ENCODE data around the gene SHC2.
A peak's percentile ranks its signal among the peaks of the same experiment; 100 is the strongest.
"Not testable (repeated sequence)": the region's sequence is repeated elsewhere in the genome, so short reads cannot be mapped to it uniquely, and the experiment has no call there.

Gene SHC2

DNA sequence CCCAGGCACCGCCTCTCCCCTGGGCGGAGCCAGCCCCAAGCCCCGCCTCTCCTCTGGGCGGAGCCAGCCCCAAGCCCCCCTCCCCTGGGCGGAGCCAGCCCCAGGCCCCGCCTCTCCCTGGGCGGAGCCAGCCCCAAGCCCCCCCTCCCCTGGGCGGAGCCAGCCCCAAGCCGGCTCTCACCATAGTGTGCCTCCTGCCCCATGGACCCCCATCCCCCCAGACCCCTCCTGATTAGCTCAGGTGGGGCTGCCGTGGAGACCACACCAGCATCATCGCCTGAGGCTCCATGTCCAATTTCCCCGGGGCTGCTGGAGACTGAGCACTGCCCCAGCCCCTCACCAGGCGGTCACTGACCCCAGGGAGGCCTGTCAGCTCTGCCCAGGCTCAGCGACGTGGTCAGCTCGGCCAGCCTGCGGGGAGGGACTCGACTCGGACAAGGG is 31.3 kb upstream of the SHC2 start:
- peak; percentile 9 for DNase-seq (ENCODE audit: low read depth)

DNA sequence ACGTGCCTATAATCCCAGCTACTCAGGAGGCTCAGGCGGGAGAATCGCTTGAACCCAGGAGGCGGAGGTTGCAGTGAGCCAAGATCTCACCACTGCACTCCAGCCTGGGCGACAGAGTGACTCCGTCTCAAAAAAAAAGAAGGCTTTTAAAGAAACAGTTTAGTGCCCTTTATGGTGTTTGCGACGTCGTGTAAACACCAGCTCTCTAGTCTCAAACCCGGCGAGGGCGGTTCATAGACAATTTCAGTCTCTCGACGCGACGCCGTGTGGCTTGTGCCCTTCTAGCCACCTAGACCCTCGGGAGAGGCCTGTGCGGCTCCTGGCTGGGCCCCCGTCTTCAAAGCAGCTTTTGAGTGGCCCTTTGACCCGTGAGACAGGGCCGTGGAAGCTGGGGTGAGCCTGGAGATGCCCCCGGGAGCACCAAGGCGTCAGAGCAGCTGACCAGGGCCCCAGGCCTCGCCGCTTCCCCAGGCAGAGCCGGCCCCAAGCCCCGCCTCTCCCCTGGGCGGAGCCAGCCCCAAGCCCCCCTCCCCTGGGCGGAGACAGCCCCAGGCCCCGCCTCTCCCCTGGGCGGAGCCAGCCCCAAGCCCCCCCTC is 30.4 kb upstream of the SHC2 start:
- no peak for DNase-seq (ENCODE audit: low read depth)

DNA sequence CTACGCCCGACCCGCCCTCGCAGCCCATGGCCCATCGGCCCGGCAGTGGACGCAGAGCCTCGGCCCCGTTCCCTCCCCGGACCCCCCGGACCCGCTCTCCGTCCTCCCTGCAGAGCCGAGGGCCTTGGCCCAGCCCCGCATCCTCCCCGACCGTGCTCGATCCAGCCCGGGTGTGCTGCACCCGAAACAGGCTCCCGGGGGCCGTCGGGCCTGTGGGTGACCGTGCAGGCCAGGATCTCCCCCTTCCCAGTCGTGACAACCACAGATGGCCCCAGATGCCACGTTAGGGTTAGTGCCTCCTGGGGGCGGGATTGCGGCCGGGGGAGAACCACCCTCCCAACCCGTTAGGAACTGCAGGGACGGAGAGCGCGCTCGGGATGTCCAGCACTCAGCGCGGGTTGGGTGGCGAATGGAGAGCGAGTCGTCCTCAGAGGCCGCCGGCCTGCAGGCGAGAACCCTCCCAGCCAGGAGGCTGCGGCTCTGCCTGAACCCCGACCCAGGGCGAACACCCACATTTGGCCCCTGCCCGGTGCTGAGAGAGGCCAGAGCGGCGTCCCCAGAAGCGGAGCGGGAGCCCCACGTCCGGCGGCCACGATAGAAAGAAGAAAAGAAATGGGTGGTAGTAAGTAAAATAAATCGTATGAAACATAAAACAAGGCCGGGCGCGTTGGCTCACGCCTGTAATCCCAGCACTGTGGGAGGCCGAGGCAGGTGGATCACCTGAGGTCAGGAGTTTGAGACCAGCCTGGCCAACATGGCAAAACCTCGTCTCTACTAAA is 28.8 kb upstream of the SHC2 start:
- peak; percentile 47 for DNase-seq (ENCODE audit: low read depth)

DNA sequence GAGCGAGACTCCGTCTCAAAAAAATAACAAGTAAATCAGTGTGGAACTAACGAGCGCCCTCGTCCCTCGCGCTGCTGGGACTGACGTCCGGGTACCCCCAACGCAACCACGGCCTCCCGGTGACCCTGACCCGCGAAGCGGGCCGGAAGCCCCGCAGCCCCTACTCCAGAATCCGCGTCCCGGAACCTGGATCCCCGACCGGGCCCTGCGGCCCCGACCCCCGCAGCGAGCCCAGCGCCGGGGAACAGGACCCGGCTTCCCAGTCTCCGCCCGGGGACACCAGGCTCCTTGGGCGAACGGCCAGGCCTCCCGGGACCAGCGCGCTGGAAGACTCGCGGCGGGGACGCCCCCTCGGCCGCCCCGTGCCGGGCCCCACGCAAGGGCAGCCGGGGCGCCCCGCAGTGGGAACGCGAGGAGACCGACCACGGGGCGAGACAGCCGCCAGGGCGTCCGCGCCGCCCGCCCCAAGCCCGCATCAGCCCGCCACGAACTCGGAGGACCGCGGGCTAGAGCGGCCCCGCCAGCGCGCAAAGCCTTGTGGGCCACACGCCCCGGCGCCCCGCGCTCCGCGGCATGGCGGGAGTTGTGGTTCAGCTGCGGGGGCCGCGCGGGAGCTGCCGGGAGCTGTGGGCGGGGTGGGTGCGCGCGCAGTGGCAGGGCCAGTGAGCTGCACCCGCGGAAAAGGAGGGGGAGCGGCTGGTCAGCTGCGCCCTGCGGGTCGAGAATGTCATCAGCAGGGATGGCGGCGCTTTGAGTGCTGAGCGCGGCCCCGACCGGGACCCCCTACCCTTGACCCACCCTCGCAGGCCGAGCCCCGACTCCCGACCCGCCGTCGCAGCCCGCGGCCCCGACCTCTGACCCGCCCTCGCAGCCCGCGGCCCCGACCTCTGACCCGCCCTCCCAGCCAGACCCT is 27.9 kb upstream of the SHC2 start:
- peak; percentile 94 for DNase-seq (ENCODE audit: low read depth)

DNA sequence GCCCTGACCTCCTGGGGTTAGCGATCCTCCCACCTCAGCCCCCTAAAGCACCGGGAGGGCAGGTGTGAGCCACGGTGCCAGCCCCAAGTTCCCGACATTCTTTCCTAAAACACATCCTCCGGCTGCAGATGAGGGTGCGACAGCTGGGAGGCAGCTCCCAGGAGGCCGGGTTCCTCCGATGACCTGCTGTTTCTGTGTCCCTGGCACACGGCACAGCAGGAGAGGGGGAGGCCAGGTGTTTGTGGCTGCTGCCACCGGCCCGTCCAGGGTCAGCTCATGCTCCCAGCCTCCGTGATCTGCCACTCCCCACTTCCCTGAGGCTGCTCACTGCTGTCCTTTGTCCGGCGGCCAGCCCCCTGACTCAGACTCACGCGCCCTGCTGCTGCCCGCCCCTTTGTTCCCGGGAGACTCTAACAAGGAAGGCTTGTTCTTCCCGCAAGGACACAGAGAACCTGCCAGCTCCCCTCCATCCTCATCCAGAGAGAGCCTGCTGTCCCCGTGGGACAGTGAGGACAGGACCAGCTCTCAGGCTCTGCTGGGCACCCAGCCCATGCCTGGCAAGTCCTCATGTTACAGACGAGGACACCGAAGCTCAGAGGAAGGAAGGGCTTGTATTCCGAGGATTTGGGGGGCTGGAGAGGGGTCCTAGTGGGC is 24.9 kb upstream of the SHC2 start:
- peak; percentile 36 for DNase-seq (ENCODE audit: low read depth)

DNA sequence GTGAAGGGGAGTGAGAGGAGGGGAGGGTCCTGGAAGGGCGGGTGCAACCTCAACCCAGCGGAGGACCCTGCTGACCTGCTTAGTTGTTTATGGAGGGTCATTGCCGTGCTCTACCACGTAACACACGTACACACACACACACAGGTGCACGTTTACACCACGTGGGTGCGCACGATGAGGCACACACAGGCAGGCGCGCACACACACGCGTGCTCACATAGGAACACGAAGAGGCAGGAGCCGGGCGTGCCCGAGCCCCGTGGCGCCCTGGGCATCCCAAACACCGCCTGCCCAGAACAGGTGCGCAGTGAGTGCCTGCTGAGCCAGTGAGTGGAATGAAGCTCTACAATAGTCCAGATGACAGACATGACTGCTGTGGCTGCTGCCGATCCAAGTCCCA is 24.2 kb upstream of the SHC2 start:
- no peak for DNase-seq (ENCODE audit: low read depth)

DNA sequence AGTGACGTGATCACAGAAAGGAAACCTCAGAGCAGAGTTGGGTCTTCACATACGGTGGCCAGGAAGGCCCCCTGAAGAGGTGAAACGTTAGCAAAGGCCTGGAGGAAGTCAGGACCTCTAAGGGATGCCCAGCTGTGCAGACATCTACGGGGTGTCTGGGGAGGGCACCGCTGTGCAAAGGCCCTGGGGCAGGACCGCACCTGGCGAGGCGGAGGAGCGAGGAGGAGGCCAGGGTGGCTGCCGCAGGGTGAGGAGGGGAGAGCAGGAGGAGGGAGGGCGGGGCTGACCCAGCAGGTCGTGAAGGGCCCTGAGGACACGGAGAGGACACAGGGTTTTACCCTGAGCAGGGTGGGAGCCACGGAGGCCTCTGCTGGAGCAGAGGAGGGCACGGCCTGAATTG is 23.7 kb upstream of the SHC2 start:
- DNase-seq (ENCODE audit: low read depth) = no peak

DNA sequence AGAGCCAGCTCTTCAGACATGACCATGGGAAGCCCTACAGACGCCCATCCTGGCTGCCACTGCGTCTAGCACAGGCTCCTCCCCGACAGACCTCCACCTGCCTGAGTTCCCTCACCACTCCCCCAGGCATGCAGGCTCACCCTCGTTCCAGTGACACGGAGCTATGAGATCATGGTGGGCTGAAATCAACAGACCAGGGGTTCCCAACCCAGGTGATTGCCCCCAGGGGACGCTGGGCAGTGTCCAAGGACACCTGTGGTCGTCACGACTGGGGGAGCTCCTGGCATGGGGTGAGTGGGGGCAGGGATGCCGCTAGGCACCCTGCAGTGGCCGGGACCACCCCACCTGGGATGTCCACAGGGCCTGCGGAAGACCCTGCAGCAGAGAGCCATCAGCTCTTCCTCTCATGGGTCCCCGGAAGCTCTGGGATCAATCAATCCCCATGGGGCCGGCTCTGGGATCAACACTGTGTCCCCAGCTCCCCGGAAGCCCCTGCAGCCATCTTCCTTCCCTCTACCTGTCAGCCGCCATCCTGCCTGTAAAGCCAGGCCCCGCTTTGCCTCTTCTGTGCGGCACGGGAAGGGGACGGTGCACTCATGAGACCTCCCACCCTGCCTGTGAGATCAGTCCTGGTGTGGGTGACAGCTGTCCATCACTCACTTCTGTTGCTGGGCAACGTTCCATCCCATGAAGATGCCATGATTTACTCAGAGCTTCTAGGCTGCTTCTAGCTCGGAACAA is 22.7 kb upstream of the SHC2 start:
- no peak for DNase-seq (ENCODE audit: low read depth)

DNA sequence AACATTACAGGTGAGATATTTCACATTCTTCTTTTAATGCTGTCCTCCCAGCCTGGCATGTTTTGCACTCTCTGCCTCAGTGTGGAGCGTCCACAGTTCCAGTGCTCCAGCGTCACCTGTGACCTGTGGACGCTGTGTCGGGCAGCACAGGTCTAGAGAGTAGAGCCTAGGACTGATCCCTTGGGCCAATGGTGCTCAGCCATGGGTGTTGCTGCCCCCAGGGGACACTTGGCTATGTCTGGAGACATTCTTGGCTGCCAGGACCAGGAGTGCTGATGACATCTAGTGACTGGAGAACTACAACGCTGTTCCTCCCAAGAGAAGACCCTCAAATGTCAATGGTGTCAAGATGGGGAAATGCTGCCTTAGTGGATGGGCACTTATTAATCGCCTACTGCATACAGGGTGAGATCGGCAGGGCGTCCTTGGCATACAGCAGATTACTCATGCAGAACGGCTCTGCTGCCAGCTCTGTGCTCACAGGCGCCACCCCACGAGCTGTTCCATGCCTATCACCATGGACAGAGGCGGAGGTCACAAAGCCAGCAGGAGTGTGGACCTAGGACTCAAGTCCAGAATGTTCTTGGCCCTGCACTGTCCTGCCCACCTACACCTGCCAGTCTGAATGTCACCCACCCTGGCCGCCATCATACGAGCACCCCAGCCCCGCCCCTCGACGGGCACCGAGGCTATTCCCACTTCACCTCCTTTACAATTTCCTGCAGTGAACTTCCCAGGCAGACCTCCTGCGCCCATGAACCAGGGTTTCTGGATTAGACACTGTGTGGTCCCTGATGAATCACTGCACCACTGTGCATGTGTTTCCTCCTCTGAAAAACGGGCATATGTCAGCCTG is 21.6 kb upstream of the SHC2 start:
- no peak for DNase-seq (ENCODE audit: low read depth)

DNA sequence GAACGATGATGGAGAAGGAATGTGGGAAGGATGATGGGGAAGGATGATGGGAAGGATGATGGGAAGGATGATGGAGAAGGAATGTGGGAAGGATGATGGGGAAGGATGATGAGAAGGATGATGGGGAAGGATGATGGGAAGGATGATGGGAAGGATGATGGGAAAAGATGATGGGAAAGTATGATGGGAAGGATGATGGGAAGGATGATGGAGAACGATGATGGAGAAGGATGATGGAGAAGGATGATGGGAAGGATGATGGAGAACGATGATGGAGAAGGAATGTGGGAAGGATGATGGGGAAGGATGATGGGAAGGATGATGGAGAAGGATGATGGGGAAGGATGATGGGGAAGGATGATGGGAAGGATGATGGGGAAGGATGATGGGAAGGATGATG is 20.3 kb upstream of the SHC2 start:
- not testable (repeated sequence) for DNase-seq (ENCODE audit: low read depth)

DNA sequence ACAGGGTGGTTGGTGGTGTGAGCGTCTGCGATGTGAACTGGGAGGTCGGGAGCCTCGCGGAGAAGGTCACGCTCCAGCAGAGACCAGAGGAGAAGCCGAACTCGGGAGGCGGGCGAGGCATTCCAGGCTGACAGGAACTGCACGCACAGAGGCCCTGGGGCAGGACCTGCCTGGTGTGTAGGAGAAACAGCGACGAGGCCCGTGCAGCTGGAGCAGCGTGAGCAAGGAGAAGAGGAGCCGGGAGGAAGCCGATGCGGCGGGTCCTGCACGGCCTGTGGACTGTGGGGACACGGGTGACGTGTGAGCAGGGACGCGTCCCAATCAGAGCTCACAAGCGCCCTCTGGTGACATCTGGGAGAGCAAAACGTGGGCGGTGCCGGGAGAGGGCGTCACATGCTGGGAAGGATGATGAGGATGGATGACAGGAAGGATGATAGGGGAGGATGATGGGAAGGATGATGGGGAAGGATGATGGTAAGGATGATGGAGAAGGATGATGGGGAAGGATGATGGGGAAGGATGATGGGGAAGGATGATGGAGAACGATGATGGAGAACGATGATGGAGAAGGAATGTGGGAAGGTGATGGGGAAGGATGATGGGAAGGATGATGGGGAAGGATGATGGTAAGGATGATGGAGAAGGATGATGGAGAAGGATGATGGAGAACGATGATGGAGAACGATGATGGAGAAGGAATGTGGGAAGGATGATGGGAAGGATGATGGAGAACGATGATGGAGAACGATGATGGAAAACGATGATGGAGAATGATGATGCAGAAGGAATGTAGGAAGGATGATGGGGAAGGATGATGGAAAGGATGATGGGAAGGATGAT is 19.4 kb upstream of the SHC2 start:
- DNase-seq (ENCODE audit: low read depth) = peak; percentile 39

DNA sequence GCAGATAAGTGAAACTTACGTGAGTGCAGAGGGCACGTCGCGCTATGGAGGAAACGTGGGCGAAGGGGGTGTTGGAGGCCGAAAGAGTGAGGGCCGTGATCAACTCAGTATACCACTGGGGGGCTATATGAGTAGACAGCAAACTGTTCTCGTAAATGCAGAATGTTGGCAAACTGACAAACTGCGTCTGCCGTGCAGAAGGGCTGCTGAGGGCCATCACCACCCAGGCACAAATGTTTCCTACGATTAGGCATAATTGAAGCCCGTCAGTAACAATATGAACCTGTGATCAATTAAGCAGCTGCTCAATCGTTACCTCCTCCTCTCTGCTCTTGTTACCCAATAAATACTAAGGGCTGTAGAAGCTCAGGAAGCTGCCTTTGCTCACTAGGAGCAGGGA is 18.1 kb upstream of the SHC2 start:
- no peak for DNase-seq (ENCODE audit: low read depth)

DNA sequence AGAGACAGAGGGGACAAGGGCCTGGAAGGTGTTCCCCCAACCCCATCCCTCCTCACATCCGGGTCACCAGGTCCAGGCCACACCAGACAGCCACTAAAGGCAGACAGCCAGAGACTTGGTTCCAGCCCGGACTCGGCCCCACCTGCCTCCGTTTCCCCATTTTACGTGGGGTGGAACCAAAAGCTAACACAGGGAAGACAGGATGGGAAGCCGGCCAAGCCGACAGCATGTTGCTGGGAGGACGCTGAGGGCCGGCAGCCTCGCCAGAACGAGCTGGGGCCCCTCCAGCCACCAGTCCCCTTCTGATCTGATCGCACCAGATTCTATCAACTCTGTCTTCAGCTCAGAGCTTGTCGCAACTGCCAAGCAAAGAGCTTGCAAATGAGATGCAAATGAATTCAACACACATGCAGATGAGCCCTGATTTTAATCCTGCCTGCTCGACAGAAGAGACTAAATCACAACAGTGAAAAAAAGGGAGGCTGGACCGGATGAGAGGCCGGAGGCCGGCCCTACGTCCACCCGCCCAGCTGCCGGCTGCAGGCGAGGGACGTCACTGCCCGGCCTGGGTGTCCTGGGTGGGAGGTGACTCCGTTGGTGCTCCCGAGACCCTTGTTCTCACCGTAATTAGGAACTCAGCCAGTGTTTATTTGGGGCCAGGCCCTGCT is 17.5 kb upstream of the SHC2 start:
- DNase-seq (ENCODE audit: low read depth) = no peak

DNA sequence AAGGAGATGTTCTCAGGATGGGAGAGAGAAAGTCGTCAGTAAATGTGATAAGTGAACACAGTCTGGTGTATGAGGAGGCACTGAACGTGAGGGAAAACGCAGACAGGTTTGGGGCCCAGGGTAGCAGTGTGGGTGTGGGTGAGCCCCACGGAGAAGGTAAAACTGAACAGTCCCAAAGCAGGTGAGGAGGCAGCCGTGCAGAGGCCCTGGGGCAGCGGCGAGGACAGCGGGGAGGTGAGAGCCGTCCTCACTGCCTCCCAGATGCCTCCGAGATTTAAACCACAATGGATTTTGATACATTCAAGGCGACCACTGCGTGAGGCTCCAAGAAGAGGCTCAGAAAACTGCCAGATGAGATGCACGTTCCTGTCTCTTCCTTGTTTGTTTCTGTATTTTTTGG is 14.5 kb upstream of the SHC2 start:
- no peak for DNase-seq (ENCODE audit: low read depth)

DNA sequence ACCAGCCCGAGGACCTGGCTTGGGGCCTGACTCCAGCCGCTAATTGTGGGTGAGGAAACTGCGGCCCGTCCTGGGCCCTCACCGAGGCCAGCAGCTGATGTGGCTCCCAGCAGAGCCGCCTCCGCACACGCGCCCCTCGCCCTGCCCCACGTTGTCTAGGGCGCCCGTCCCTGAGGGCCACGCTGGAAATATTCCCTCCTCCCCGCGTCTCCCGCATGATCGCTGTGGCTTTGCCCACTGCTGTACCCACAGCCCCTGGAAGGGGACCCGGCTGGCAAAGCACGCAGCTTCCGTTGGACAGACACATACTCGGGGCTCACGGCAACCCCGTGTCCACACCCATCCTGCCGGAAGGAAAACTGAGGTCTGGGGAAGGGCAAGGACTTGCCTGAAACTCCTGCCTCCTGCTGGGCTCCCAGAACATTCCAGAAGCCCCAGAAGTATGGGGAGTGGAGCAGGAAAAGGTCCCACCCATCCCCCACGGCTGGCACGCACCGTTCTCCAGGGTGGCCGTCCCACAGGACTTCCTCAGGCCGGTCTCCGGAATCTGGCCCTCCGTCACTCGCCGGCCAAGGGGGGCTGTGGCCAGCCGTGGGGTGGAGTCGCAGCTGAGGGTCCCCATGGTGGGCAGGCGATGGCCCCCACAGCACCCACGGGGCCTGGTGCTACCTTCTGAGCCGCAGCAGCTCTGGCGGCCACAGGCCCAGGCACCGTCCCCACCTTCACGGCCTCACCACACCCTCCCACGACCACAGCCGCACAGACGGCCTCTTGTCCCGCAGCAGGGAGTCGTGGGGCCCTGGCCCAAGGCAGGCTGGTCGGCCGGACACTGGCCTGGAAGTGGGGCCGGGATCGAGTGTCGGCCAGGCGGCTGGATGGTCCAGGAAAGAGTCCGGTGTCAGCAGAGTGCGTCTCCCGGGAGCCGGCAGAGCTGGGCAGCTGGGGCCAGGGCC is 13.6 kb upstream of the SHC2 start:
- no peak for DNase-seq (ENCODE audit: low read depth)

DNA sequence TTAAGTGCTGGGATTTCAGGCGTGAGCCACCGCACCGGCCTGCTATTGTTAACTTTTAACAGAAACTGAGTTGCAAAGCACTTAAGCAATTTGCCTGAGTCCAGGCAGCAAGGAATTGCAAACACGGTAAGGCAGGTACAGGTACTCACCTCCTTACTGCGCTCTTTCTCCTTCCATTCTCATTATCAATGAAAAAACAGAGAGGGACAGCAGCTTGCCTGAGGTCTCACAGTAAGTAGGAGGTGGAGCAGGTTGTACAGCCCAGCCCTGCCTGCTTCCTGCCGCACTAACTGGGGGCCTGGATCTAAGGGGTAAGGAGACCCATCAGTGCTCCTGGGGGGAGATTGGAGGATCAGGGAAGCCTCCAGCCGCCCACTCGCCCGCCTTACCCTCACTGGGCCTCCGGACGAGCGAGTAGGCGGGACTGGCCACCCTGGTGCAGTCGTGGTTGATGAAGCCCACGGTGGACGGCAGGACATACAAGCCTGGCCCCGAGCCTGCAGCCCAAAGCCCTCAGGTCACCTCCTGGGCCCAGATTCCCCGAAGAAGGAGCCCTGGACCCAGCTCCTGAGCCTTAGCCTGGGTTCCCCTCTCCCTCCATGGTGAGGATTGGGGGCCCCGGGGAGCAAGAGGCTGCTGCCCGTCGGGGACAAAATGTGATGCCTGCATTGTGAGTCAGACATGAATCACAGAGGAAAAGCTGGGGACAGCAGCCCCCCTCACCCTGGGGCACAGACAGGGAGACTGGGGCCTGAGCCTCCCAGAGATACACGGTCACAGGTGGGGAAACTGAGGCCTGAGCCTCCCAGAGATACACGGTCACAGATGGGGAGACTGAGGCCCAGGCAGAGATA is 11.4 kb upstream of the SHC2 start:
- DNase-seq (ENCODE audit: low read depth) = peak; percentile 15

DNA sequence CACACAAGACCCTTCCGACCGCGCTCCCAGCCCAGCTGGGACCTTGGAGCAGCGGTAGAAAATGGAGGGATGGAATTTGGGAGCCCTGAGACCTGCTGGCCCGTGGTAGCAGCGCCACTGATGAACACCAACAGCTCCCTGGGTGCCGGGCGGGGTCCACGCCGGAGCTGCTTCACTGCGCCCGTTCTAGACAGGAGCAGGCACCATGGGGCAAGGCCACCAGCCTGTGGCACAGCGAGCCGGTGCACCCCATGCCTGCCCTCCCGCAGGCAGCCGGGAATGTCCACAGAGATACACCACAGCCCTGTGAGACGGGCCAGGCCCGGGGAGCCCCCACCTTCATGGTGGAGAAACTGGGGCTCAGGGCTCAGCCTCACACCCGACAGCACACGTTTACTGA is 9.9 kb upstream of the SHC2 start:
- DNase-seq (ENCODE audit: low read depth) = no peak

Data from EH (cell line).